GM18870 (cell line): ENCODE measurements around the gene METTL5.
"Not testable (repeated sequence)": the region's sequence is repeated elsewhere in the genome, so short reads cannot be mapped to it uniquely, and the experiment has no call there.

Experiments
- ATAC-seq: cut with Tn5 transposase; IDR thresholded peaks from one replicate; pipeline ENCODE4 v1.9.1; 2021; ENCODE audit warnings: moderate library complexity; ENCODE audit not compliant: unreplicated experiment

METTL5 gene

DNA sequence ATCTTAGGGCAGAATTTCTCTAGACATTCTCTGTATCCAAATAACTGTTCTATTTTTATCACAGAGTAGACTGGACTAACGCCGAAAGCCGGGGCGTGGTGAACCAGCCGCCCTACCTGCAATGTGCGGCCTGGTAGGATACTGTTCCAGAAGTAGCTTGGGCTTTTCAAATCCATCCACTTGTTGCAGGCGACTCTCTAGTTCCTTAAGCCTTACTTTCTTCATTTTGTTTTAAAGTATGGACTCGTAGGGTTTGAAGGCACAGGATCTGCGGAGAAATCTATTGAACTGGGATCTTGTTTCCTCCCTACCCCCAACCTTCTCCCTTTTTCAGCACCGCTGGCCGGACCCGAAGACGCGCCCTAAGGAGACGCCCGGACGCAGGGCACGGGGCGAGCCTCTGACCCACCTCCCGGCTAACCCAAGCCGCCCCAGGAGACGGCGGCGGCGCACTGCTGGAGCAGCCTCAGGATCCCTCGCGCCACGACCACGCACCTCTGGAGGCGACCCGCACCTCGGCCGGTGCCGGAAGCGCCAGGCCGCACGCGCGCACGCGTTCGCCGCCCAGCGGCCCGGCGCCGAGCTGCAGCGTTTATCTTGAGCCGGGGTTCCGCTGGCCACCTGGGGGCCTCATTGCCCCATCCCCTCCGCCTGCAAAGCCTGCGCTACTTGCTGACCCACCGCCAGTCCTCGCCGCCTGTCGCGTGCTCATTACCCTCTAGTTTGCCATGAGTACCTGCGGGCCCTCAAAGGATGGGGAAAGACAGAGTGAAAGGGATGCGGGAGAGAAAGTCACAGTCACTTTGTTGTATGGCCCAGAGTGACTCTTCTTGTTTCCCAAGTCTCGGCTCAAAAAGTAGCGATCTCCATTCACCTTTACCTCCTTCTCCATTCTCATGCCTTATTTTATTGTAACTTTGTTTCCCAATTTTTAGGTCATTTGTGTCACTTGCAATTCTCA is at the start of gene METTL5:
METTL5 (minus strand) TSS at position 533 of the 961 bp plus-strand sequence; CDS start at position 225, 308 bp downstream.
- no peak for ATAC-seq

DNA sequence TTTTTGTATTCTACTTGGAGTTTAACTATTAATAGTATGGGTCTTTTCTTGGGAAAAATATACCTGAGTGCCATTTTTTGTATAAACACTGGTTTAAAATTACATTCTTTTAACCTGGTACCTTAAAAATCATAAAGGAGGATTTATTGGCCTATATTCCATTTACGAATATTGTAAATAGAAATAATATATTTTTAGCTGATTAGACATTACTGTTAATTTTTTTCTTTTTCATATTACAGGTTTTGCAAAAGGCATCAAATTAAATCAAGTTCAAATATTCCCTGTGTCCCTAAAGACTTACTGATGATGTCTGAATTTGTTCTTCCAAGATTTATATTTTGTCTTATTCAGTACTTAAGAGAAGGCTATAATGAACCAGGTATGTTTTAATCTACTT is 47.3 kb upstream of the METTL5 start:
- no peak for ATAC-seq

DNA sequence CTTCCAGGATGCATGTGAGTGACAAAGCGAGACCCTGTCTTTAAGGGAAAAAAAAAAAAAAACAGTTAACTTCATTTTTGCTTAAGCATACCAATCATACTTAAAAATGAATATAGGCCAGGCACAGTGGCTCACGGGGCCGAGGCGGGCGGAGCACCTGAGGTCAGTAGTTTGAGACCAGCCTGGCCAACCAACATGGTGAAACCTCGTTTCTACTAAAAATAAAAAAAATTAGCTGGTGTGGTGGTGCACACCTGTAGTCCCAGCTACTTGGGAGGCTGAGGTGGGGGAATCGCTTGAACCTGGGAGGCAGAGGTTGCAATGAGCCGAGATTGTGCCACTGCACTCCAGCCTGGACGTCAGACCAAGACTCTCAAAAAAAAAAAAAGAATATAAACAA is 46.7 kb upstream of the METTL5 start:
- not testable (repeated sequence) for ATAC-seq

DNA sequence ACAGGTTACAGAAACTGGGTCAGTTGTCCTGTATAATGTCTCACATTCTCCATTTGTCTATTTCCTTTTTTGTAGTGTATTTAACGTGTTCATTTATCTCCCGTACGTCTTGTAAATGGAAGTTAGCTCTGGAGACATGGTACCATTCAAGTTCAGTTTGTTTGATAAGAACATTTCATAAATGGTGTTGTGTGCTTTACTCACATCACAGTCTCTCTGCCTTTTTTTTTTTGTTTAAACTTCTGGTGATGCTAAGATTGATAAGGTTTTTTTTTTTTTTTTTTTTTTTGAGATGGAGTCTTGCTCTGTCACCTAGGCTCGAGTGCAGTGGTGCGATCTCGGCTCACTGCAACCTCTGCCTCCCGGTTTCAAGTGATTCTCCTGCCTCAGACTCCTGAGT is 44.2 kb upstream of the METTL5 start:
- no peak for ATAC-seq

DNA sequence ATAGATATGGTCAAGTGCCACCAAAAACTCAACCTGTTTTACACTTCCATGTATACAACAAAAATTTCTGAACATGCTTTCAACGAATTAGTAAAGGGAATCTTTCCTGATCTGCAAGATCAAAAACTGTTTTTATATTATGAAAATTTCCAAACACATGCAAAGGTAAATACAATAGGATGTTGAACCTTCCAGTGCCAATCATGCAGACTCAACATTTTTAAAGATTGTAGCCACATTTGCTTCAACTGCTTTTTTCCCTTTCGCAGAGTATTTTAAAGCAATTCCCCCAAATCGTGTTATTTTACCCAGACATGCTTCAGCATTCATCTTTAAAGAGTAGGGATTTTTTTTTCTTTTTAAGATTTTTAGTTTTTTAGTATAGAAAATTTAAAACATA is 42.9 kb upstream of the METTL5 start:
- ATAC-seq, result no peak

DNA sequence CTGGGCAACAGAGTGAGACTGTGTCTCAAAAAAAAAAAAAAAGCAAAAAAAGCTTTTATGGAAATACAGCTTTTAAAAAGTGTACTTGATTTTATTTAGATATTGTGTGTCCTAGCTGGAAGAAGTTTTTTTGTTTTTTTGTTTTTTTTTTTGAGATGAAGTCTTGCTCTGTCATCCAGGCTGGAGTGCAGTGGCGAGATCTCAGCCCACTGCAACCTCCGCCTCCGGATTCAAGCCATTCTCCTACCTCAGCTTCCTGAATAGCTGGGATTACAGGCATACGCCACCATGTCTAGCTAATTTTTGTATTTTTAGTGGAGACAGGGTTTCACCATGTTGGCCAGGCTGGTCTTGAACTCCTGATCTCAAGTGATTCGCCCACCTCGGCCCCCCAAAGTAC is 41.5 kb upstream of the METTL5 start:
- ATAC-seq, result not testable (repeated sequence)

DNA sequence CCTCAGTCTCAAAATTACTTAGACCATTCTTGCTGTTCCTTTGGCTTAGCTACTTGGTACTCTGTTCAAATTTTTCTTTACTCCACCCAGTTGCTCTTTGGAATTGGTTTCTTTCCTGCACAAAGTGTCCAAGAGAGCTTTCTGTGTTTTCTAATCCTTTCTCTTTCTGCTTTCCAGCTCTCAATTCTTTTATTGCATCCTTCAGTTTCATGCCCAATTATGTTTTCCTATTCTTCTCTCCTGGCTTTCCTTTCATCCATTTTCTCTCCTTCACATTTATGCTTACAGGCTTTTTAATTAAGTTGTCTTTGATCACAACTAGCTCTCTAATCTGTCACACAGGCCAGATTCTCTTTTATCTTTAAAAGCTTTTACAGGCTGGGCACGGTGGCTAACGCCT is 40.8 kb upstream of the METTL5 start:
- ATAC-seq, result no peak

DNA sequence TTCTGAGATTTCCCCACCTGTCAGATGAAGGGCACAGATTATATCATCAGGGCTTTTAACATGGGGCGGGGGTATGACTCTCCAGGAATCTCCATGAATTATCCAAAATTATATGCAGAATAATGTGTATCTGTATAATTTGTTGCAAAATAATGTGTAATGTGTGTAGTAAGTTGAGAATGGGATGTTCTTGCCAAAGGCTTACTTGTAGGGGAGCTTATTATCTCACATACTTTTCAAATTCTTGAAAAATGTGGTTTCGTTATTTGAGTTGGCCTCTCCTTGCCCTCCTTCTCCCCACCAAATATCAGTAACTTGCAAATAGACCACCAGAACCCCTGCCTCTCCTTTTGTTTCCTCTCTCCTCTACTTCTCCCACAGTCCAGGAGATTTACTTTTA is 38.1 kb upstream of the METTL5 start:
- no peak for ATAC-seq

DNA sequence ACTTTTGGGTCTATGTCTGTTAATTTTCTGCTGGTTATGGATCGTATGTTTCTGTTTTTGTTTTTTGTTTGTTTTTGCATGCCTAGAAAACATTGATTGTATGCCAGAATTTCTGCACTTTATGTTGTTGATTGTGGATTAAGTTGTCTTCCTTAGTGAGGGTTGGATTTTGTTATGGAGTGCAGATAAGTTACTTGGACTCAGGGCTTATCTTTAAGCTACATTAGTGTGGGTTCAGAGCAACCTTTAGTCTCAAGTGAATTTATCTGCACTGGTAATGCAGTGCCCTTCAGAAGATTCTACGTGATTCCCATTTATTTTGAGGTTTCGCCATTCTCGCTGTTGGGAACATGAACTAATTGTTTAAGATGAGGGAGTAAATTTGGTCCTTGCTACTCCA is 35.4 kb upstream of the METTL5 start:
- no peak for ATAC-seq

DNA sequence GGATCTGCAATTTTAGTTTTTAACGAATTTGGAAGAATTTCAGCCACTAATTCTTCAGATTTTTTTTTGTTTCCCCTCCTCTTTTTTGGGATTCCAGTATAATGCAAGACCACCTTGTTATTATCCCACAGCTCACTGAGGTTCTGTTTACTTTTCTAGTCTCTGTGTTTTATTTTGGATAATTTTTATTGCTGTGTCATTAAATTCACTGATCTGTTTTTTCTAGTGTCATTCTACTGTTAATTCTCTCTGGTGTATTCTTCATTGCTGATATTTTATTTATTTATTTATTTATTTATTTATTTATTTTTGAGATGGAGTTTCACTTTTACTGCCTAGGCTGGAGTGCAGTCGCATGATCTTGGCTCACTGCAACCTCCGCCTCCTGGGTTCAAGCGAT is 34.7 kb upstream of the METTL5 start:
- no peak for ATAC-seq

DNA sequence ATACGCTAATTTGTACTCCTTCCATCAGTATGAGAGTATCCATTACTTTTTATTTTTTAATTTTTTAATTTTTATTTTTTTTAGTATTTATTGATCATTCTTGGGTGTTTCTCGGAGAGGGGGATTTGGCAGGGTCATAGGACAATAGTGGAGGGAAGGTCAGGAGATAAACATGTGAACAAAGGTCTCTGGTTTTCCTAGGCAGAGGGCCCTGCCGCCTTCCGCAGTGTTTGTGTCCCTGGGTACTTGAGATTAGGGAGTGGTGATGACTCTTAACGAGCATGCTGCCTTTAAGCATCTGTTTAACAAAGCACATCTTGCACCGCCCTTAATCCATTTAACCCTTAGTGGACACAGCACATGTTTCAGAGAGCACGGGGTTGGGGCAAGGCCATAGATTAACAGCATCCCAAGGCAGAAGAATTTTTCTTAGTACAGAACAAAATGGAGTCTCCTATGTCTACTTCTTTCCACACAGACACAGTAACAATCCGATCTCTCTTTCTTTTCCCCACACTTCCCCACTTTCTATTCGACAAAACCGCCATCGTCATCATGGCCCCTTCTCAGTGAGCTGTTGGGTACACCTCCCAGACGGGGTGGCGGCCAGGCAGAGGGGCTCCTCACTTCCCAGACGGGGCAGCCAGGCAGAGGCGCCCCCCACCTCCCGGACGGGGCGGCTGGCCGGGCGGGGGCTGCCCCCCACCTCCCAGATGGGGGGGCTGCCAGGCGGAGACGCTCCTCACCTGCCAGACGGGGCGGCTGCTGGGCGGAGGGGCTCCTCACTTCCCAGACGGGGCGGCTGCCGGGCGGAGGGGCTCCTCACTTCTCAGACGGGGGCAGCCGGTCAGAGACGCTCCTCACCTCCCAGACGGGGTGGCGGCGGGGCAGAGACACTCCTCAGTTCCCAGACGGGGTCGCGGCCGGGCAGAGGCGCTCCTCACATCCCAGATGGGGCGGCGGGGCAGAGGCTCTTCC is 30.9 kb upstream of the METTL5 start:
- not testable (repeated sequence) for ATAC-seq

DNA sequence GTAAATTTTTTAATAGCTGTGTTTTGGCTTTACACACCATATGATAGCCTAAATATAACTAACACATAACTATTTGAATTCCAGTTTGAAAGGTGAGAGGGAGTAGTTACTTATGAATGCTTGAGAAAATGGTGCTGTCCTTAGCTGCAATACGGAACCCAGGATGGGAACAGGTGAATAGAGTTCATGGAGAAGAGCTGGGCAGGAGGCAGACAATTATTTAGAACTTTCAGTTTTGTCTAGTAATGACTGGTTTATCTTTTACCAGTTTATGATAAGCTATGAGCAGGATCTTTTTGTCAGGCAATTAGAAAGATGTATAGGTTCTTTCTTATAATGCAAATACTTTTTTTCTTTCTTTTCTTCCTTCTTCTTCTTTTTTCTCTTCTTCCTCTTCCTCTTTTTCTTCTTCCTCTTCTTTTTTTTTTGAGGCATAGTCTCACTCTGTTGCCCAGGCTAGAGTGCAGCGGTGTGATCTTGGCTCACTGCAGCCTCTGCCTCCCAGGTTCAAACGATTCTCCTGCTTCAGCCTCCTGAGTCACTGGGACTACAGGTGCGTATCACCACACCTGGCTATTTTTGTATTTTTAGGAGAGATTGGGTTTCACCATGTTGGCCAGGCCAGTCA is 28.4 kb upstream of the METTL5 start:
- ATAC-seq, result no peak

DNA sequence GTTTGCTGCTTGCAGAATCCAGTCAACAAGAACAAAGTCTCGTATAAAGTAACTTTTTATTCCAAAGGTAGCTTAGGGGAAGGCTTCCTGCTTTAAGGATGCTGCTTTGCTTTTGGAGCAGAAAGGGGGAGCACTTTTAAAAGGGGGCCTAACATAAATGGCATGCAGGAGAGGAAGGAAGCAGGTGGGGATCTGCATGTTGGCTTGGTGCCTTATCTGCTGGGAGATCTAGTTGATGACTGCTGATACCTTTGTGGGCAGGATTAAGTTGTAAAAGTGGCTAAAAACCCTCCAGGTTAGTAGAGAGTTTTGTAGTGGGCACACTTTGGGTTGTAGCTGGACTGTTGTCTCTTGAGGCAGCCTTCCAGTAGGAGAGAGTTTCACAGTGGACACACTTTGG is 25.0 kb upstream of the METTL5 start:
- ATAC-seq, result no peak

DNA sequence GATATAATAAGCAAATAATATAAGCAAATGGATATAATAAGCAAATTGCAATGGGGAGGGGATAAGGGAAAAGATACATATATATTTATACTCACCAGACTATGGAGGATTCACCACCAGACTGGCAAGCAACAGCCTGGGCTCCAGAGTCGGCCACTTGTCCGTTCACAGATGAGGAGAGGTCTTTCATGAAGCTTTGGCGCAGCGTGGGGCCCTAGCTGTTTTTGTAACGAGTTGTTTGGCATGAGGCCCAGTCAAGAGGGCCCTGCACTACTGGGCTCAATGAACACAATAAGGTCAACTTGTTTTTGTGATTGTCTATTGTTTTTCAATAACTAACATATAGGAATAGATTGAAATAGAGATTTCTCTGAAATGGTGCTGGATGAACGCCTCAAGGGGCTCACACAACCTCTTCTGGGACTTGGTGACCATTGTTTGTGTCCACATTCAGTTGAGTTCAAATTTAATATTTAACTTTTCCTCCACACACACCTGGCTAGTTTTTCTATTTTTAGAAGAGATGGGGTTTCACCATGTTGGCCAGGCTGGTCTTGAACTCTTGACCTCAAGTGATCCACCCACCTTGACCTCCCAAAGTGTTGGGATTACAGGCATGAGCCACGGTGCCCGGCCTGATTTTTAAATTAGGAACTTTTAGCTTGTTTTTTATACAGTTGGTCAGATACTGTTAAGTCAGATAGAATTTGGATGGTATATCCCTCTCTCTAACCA is 24.4 kb upstream of the METTL5 start:
- not testable (repeated sequence) for ATAC-seq

DNA sequence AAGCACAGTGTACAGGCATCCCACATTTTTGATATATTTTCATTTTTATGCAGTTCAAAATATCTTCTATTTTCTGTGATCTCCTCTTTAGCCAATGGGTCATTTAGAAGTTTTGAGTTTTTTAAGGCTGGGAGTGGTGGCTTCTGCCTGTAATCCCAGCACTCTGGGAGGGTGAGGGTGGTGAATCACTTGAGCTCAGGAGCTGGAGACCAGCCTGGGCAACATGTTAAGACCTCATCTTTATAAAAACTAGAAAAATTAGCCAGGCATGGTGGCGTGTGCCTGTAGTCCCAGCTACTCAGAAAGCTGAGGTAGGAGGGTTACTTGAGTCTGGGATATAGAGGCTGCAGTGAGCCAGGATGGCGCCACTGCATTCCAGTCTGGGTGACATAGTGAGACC is 20.3 kb upstream of the METTL5 start:
- no peak for ATAC-seq

DNA sequence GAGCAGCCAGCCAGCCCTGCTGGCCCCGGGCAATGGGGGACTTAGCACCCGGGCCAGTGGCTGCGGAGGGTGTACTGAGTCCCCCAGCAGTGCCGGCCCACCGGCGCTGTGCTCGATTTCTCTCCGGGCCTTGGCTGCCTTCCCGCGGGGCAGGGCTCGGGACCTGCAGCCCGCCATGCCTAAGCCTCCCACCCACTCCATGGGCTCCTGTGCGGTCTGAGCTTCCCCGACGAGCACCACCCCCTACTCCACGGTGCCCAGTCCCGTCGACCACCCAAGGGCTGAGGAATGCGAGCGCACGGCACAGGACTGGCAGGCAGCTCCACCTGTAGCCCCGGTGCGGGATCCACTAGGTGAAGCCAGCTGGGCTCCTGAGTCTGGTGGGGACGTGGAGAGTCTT is 16.9 kb upstream of the METTL5 start:
- not testable (repeated sequence) for ATAC-seq

DNA sequence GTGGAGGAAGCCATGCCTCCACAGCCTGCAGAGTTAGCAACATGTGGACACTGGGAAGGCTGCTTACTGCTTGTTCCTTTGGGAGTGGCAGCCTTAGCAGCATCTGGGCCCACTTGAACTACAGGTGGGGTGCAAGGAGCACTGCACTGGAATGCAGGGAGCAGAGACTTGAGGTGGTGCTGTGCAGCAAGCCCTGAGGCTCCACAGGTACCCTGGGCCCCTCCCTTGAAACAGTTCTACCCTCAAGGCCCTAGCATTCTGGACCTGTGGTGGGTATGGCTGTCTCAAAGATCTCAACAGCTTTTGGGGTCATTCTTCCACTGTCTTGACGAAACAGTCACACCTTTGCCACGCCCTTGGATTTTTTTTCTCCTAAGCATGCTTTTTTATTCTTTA is 16.0 kb upstream of the METTL5 start:
- no peak for ATAC-seq

DNA sequence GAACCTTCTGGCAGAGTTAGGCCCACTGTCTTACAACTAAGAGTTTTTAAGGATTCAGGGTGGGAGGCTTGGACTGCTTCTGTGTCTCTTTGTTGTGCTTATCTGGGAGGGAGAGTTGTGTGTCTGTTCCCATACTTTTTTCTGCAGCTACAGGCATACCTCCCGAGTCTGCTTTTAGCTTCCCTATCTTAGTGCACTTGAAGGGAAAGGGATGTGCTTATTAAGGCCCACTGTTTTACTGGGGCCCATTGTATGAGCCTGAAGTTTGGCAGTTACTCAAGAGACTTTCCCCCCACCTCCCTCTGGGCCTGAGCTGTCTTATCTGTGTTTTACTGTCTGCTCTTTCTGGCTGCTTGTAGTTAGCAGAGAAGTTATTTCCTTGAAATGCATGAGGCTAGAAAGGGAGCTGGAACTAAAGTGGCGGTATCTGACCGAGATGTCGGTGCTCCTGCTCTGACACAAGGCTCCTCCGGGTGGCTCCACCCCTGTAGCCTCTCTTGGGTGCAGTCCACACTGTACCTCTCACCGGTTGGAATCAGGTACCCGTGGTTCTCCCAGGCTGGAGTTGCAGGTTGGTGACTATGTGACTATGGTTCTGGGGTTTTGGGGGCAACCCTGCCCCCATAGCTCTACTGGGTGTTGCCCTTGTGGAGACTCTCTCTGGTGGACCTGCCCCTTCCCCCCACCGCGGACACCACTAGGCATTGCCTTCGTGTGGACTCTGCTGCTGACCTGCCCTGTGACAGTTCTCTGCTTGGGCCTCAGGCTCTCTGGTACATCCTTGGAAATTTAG is 15.4 kb upstream of the METTL5 start:
- no peak for ATAC-seq

DNA sequence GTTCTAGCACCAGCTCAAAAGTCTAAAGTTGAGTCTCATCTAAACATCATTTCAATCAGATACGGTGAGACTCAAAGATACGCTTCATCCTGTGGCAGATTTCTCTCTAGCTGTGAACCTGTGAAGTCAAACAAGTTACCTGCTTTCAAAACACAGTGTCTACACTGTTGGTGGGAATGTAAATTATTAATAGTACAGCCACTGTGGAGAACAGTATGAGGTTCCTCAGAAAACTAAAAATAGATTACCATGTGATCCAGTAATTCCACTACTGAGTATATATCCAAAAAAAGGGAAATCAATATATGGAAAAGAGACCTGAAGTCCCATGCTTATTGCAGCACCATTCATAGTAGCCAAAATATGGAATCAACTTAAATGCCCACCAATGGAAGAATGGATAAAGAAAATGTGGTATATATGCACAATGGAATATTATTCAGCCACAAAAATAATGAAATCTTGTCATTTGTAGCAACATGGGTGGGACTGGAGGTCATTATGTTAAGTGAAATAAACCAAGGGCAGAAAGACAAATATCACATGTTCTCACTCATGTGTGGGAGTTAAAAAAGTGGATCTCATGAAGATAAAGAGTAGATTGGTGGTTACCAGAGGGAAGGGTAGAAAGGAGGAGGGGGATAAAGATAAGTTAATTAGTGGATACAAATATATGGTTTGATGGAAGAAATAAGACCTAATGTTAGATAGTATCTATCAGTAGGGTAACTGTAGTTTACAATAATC is 14.2 kb upstream of the METTL5 start:
- ATAC-seq, result no peak
